NCI-H1105 treated with DMSO at 0.1 percent for 48 hours (cell line): Measurements from ENCODE around the gene ZDHHC6.
A peak's percentile ranks its signal among the peaks of the same experiment; 100 is the strongest.
"Not testable (repeated sequence)": the region's sequence is repeated elsewhere in the genome, so short reads cannot be mapped to it uniquely, and the experiment has no call there.

Experiments used
- DNase-seq: peaks from one replicate; lab custom pipeline; 2025; lab: John Stamatoyannopoulos, UW

The ZDHHC6 gene

GRCh38 chr10:112442063-112442462 is 4.7 kb downstream of the ZDHHC6 start:
- no peak for DNase-seq

GRCh38 chr10:112441520-112441919 is 5.2 kb downstream of the ZDHHC6 start:
- no peak for DNase-seq

DNA sequence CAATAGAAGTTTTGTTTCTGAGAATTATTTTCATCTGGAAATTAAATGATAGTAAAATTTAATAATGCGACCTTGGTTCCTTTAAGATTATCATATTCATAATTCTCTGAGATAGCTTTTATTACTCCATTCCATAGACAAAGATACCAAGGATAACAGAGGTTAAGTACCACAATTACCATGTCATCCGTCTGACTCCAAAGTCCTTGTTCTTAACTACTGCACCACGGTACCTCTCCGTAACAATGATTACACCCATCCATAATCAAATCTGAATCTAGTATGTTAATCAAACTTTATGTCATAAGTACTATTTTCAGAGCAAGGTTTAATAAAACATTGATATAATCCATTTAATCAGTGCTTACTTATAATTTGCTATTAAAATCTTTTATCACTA is 8.4 kb downstream of the ZDHHC6 start:
- DNase-seq = no peak

- peak; percentile 1 for DNase-seq
Observed at GRCh38 chr10:112434988-112435619, 11.6 kb downstream of the ZDHHC6 start.

- no peak for DNase-seq
Observed at GRCh38 chr10:112433136-112433535, 13.6 kb downstream of the ZDHHC6 start.

- no peak for DNase-seq
Observed at GRCh38 chr10:112429654-112430230, 17.0 kb downstream of the ZDHHC6 start.

DNA sequence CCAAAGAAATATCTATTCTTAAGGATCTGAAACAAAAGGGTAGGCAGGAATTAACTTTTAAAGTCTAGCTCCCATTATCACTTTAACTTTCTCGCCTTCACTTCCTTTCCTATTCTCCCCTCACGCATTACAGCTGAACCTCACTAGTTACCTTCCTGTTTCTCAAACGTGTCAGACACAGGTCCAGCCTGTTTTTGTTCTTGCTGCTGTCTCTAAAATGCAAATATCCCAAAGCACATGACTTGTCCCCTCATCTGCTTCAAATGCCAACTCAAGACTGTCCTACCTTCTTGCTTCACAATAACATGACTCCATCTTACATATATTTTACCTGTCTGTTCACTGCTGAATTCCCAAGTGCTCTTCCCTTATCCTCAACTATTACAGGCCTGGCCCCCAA is 17.6 kb downstream of the ZDHHC6 start:
- no peak for DNase-seq

DNA sequence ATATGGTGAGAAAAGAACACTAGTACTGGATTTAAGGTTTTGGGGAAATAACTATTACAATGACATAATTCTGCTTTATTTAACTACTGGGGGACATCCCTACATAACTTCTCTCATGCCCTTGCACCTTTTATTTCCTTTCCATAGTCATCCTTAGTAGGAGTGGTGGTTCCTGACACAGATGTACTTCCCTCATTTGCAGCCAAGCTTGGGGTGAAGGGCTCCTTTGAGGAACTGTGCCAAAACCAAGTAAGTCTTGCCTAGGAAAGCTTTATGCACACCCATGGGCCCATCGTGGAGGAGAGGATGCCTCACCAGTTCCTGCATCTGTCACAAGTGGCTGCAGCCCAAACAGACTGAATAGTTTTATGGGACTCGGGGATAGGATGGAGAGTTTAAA is 20.6 kb downstream of the ZDHHC6 start:
- DNase-seq = no peak

DNA sequence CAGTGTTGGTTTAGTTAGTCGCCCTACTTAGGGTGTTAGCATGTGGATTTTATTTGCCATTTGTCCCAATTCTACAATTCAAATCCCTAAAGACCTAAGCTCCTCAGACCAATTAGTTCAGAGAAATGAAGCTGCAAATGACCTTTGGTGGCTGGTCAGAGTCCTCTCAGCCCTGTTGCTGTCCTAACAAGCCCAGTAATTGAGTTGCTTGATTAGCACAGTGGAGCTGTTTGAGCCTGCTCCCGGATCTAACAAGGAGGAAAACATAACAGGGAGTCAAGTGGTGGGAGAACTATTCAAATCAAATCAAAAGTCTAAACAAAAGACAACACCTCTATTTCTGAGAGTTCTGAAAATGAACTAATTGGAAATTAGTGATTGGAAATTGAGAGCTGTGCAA is 22.1 kb downstream of the ZDHHC6 start:
- DNase-seq = no peak

GRCh38 chr10:112421731-112422130 is 25.0 kb downstream of the ZDHHC6 start:
- no peak for DNase-seq

- DNase-seq = no peak
Observed at GRCh38 chr10:112412696-112413095, 34.0 kb downstream of the ZDHHC6 start.

GRCh38 chr10:112409755-112410154 is 37.0 kb downstream of the ZDHHC6 start:
- DNase-seq = no peak

DNA sequence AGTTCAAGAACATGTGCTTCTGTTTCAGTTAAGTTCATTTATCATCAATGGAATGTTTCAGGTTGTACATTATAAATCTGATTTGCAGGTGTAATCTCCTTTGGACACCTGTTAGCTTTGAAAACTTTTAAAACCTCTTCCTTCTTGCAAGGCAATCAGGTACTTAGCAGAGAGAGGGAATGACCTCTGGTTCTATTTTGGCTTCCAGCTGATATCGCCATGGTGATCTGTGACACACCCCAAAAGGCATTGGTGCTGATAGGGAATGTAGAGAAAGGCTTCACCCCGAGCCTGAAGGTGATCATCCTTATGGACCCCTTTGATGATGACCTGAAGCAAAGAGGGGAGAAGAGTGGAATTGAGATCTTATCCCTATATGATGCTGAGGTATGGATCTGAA is 37.4 kb downstream of the ZDHHC6 start:
- DNase-seq = no peak

GRCh38 chr10:112407696-112408095 is 39.0 kb downstream of the ZDHHC6 start:
- no peak for DNase-seq

DNA sequence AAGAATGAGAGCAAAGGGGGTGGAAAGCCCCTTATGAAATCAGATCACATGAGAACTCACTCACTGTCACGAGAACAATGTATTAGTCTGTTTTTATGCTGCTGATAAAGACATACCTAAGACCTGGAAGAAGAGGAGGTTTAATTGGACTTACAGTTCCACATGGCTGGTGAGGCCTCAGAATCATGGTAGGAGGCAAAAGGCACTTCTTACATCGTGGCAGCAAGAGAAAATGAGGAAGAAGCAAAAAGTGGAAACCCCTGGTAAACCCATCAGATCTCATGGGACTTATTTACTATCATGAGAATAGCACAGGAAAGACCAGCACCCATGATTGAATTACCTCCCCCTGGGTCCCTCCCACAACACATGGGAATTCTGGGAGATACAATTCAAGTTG is 39.9 kb downstream of the ZDHHC6 start:
- DNase-seq = not testable (repeated sequence)

- DNase-seq = no peak
Observed at GRCh38 chr10:112404617-112405016, 42.1 kb downstream of the ZDHHC6 start.

- no peak for DNase-seq
Observed at GRCh38 chr10:112402917-112403316, 43.8 kb downstream of the ZDHHC6 start.

- DNase-seq = no peak
Observed at GRCh38 chr10:112397592-112397991, 49.1 kb downstream of the ZDHHC6 start.

- DNase-seq = no peak
Observed at GRCh38 chr10:112395809-112396530, 50.7 kb downstream of the ZDHHC6 start.

- no peak for DNase-seq
Observed at GRCh38 chr10:112394475-112394875, 52.2 kb downstream of the ZDHHC6 start.

DNA sequence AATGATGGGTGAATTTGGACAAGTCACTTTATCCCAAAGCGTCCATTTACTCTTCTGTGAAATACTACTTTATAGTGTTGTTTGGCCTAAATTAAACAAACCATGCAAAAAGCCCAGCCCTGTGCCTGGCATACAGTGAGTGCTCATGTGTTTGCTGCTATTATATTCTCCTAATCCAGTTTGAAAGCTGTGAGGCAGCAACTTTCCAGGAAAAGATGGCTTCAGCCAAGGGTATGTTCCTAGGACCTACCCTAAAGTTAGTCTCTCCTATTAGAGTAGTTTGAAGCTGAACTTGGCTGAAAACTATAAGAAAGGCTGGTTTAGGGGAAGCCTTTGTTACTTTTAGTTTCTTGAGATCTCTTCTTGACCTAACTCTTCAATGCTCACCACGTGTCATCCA is 52.9 kb downstream of the ZDHHC6 start:
- DNase-seq = no peak

- DNase-seq = no peak
Observed at GRCh38 chr10:112393341-112393740, 53.4 kb downstream of the ZDHHC6 start.

DNA sequence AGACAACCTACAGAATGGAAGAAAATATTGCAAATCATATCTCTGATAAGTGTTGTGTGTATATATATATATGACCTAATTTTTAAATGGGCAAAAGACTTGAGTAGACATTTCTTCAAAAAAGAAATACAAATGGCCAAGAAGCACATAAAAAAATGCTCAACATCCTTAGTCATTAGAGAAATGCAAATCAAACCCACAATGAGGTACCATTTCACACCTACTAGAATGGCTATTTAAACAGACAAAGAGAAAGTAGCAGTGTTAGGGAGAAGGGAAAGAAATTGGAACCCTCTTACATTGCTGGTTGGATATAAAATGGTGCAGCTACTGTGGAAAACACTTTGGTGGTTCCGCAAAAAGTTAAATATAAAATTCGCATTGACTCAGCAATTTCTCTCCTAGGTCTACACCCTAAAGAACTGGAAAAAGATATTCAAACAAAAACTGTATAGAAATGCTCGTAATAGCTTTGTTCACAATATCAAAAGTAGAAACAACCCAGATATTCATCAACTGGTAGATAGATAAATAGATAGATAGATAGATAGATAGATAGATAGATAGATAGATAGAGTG is 56.5 kb downstream of the ZDHHC6 start:
- DNase-seq = no peak
